RKO (cell line): ENCODE results near the gene LSM12.
"Not testable (repeated sequence)": the region's sequence is repeated elsewhere in the genome, so short reads cannot be mapped to it uniquely, and the experiment has no call there.

Source experiments
- DNase-seq: peaks from one replicate; pipeline ENCODE4 v3.0.0-alpha.2; 2016; ENCODE audit warnings: low spot score

The LSM12 gene

DNA sequence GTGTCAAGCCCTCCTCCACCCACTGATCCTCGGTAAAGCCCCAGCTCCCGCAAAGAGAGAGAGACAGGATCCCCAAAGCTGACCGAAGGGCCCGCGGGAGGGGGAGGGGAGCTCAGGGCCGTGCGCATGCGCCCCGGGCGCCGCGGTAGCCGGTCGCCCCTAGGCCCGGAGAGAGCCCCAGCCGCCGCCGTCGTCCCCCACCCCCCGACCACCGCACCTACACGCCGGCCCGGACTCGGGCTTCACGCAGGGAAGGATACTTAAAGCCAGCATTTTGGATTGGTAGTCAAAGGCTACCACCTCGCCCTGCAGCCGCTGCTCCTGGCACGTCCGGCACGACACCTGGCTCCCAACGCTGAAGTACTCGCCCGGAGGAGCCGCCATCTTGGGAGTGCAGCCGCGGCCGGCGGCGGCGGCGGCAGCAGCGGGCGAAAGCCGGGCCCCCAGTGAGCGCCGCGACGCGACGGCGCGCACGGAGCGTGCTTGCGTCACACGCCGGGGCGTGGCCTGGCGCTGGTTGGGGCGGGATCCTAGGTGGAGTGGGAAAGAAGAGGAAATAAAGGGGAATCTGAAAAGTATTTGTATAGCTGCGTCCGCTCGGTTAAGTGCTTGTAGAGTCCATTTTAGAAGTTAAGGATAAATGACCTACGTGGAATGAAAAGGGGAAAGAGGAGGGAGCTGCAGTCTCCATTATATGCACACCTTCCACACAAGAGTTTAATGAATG is at the start of gene LSM12:
TSS of gene LSM12 (minus strand) at position 468 of the 727 bp plus-strand sequence. CDS start at position 384, 84 bp downstream.
- DNase-seq, result peak; percentile 91

DNA sequence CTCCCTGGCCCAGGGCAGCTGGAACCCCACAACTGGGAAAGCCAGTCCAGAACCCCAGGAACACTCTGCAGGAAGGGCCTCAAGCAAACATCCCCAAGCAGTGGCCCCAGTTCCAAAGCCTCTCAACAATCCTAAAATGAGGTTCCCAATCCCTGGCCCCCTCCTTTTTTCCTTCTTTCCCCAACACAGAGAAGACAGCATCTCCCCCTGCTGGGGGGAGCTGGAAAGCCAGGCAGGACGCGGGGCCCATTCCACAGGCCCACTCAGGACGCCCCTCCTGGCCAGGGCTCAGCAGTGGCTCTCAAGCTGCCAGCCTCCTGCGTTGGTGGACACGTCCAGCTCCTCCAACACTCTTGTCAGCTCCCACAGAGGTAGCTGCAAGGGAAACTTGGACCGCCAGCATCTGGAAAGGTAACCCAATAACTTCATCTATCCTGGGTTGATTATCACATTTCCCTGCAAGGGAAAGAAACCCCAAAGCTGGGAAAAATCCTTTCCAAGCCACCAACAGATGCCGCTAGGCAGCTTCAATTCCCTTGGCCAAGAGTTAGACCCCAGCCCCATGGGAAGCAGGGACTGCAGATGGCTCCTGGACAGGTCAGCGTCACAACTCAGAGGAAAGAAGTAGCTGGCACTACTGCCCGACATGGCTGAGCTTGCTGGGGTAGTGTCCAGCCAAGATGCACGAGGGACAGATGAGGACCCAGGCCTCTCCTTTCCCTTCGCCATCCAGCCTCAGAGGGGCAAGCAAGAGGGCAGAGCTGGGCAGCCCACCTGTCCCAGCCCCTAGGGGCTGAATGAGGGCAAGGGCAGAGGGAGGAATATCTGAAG is 49.3 kb upstream of the LSM12 start:
- DNase-seq, result no peak

DNA sequence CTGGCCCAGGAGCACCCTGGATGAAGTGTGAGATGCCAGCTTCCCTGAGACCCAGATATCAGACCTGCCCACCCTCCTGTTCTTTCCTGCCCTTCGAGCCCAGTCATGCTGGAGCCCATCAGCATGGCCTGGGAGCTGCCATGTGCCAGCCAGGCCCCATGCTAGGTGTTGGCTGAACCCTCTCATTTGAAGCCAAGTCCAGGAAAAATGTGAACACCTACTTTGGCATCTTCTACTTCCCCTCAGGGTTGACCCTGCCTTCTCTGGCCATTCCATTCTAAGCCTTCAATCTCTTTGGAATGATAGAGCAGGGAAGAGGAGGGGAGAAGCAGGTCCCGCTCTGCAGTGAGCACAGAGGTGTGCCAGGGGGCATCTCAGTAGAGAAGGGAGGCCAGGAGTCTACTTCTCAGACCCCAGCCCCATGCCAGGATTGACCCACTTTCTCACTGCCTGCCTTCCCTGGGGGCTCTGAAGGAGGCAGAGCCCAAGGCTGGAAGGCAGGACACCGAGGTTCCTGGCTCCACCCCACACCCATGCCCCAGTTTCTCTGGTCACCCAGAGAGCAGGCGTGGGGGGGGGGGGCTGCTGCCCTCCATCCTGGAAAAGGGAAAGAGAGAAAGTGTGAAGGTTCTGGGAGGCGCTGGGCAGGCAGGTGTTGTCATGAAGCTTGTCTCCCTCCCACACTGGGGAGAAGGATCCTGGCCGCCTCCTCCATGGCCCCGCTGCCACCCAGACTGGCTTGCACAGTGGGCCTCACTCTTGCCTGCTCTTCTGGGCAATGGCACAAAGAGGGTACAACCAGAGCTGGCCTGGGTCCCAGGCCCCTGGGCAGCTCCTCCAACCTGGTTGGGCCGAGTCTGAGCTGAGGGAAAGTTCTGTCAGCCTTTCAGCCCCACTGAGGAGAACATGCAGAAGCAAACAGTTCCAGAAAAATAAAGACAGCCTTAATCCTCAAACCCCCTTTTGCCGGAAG is 47.7 kb upstream of the LSM12 start:
- no peak for DNase-seq

DNA sequence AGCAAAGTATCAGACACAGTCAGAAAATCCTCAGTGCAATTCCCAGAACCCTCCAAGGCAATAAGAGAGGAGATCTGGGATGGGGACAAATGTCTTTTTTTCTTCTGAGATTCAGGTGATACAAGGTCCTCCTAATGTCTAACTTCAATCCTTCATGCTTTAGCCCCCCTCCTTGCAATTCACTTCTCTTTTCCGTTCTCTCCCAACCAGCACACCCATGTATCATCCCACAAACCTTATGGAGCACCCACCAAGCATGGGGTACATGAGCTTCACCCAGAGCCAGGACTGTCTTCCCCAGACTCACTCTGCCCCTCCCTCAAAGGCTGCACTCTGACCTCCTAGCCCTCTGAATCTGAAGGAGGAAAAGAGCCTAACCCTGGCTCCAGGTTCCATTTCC is 46.9 kb upstream of the LSM12 start:
- DNase-seq, result no peak

DNA sequence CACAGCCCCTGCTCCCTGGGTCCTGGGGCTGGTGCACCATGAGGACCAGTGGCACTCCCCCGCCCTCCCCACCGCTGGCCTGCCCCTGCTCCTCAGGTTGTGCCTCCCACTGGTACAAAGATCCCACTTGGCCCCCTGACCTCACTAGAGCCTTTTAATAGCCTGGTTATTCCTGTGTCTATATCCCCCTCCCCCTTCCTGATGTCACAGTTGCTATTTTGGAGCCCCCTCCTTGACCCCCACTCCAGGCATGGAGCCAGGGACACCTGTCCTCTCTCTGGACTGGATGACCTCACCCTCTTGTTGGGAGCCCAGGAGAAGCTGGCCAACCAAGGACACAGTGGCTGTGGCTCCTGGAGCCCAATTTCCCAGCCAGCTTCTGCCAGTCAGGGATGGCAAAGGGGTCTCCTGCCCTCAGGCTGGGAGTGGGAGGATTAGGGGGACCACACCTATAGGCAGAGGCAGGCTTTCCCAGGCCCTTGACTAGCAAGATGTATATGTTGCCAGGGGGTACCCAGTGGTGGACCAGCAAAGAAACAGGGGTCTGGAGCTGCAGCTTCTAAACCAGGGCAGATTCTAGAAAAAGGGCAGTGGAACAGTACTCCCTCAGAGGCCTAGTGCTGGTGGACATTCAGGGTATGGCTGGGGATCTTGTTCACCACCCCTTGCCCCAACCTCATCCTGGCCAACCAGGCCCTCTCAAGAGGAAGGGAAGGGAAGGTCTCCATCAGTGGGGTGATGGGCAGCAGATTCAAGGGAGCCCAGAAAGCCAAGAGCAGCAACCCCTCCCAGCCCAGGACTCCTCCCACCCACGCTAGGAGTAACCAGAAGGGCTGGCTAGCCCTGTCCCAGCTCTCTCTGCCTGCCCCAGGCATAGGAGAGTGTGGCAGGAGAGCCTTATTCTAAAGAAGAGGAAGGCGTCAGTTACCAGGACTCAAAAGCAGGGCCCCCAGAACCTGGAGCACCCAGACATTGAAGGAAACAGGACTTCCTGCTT is 46.1 kb upstream of the LSM12 start:
- DNase-seq, result no peak

DNA sequence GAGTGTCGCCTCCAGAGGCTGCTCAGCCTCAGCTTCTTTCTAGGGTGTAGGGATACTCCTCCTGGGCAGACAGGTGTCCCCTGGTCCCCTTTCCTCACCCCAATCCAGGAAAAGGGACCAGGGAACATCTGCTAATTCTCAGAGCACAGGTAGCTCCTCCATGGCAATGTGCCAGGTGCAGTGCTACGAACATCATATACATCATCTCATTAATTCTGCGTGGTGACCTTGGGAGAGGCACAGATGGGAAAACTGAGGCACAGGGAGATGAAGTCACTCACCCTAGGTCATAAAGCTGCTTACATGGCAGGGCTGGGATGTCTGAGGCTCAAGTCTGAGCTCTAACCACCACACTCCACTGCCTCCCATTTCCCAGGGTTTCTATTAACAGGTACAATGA is 45.3 kb upstream of the LSM12 start:
- DNase-seq, result no peak

DNA sequence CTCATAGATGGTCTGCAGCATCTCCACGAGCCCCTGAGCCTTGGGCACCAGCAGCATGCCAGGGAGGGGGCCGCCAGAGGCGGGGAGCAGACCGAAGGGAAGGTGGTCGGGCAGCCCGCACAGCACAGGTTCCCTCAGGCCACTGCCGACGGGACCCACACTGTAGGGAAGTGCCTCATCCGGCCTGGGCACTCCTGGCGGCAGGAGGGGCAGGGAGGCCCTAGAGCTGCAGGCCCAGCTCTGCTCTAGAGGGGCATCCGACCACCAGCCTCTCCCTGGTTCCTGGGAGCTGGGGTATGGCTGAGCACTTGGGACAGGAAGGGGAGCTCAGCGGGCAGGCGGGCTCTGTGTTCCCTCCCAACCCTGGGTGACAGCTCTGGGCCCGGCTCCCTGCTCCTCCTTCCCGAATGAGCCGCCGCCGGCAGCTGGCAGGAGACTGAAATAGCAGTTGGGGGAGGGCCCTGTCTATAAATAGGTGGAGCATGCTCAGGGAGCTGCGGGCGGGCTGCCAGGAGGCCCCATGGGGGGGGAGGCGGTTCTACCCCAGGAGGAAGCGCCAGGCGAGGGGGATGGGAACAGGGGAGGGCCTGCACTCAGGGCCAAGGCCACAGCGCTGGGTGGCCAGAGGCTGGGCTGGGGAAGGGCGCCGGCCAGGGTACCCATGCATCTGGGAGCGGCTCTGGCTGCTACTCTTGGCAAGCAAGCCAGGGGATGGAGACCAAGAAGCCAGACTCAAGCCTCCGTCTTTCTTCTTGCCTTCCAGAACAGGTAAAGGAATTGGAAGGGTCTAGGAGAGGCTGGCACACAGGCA is 44.6 kb upstream of the LSM12 start:
- no peak for DNase-seq

DNA sequence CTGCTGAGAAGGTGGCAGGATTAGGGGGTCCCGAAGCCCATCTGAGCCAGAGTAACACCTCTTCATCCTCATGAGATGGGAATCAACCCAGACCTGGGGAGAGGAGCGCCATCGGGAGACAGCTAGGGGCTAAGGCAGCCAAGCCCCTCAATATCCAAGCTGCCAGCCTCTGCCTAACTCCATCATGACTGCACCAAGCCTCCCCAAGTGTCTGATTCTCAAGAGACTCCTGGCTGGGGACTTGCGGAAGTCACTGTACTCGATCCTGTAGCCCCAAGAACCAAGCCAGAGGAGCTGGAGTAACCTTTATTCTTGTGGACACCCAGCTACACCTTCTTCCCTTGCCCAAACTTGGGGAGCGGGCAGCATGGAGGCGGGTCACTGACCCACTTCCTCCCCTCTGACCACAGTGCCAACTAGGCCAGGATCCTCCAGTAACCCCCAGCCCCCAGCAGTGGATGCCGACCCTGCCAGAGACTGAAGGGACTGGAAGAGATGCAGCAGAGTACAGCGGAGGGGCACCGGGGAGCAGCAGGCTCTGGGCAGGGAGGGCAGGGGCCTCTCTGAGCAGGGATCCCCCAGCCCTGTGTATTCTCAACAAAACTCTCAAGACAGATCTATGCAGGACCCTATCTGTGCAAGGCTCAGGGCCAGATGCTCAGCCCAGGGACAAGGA is 43.7 kb upstream of the LSM12 start:
- DNase-seq, result no peak

DNA sequence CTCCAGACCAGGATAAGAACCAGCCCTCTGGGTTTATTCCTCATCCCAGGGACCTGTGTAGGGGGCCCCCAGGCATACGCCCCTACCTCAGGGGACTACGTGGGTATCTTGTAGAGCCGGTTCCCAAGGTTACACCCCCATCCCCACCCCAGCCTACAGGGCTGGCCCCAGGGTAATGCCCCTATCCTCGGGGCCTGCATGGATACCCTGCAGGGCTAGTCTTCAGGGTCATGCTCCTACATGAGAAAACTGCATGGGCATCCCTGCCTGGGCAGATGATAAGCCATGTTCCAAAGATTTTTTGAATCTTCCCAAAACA is 42.8 kb upstream of the LSM12 start:
- no peak for DNase-seq

DNA sequence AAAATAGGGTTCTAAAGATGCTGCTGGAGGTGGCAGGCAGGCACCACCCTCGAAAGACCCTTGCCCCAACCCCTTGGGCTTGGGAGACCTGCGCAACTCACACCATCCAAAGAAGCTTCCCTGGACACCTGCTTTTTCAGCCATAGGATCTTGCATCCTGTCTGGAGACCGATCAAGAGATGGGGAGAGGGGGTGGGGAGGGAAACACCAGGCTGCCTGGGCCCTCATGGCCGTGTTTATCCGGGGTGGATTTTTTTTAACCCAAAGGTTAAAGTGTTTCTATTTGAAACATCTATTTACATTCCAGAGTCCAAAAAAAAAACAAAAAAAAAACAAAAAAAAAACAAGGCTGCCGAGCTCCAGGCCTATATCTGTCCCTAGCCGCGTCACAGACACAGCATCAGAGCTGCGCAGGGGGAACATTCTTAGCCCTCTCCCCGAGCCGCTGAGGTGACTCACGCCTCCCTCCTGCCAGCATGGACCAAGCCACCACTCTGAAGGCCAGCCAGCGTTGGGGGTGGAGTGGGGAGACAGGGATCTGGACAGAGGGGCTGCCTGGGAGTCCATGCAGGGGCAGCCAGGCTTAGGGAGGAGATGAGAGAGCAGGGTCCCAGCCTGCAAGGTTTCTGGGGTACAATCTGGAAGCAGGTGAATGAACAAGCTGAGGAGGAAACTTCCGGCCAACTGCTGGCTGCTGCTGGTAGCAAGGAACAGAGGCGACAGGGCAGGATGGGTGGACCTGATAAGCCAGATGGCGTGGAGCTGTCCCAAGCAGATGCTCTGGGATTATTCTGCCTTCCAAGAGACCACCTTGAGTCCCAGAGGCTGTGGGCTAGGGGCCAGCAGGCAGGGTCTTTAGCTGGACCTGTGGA is 42.2 kb upstream of the LSM12 start:
- DNase-seq, result no peak

DNA sequence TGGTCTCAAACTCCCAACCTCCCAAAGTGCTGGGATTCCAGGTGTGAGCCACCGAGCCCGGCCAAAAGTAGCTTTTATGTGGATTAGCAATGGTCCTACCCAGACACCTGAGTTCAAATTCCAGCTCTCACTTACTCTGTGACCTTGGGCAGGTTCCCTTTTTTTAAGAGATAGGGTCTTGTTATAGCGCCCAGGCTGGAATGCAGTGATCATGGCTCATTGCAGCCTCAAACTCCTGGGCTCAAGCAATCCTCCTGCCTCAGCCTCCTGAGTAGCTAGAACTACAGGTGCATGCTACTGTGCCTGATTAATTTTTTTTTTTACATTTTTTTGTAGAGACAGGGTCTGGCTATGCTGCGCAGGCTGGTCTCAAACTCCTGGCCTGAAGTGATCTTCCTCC is 40.3 kb upstream of the LSM12 start:
- DNase-seq, result no peak

DNA sequence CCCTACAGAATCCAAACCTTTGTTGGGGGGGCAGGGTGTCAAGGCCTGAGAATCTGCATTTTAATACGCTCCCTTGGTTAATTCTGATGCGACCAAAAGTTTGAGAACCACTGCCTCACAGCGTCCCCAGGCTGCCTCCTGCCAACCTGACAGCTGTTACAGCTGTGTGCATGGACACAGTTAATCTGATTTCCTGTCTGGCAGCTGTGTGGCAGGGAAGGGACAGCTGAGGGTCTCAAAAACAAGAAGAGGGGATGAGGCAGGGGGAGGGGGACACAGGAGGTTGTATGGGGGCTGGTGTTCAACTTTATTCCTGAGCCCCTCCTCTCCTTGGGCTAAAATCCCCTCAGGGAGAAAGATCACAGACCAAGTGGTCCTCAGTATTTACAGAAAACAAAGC is 39.5 kb upstream of the LSM12 start:
- no peak for DNase-seq

DNA sequence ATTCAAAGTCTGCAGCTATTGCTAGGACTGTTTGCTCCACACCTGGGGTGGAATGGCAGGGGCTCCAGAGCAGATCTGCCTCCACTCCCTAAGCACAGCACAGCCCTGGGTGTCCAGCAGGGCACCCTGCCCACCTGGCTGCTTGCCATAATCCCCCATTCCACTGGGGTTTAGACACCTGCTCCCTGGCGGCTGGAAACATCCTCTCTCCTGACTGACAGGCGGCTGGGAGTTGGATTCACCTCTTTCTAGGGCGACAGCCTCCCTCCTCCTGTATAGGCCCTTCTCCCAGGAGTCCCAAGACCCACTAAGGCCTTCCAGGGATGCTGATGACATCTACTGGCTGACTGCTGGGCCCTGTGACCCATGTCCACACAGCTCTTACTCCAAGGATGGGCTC is 39.0 kb upstream of the LSM12 start:
- no peak for DNase-seq

DNA sequence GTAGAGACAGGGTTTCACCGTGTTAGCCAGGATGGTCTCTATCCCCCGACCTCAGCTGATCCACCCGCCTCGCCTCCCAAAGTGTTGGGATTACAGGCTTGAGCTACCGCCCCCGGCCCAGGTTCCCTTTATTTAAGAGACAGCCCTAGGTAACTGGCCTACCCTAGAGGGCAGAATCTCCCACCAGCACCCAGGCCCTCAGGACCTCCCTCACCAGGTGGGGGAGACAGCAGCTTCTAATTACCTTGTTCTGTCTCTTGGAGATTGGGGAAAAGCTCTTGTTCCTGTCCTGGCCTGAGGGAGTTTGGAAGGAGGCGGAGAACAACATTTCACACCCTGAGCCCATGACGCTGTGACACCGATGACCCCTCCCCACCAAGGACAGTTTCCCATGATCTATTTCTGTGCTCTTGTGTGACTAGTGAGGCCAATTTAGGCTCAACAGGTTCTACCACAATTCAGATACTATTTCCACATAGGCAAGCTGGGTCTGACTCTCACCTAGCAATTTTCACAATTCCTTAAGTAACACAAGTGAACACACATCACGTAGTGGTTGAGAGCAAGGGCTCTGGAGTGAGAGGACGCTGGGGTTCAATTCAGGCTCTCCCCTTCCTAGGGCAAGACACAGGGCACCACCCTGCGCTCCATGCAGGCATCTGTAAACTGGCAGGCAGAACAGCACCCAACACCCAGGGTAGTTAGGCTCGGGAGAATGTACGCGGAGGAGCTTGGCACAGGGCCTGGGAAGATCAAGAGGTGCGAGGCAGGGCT is 36.6 kb upstream of the LSM12 start:
- no peak for DNase-seq

DNA sequence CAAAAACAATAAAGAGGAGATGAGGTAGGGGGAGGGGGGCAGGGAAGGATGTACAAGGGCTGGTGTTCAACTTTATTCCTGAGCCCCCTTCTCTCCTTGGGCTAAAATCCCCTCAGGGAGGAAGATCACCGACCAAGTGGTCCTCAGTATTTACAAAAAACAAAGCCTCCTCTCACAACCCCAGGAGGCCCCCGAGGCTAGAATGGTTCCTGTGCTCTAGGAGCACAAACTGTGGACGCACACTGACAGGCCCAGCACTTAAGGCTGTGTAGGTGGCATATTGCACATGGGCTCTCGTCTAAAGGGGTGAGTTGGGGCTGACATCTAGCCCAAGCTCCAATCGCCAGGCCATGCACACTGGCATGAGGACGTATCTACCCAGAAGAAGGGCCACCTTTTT is 35.4 kb upstream of the LSM12 start:
- not testable (repeated sequence) for DNase-seq

DNA sequence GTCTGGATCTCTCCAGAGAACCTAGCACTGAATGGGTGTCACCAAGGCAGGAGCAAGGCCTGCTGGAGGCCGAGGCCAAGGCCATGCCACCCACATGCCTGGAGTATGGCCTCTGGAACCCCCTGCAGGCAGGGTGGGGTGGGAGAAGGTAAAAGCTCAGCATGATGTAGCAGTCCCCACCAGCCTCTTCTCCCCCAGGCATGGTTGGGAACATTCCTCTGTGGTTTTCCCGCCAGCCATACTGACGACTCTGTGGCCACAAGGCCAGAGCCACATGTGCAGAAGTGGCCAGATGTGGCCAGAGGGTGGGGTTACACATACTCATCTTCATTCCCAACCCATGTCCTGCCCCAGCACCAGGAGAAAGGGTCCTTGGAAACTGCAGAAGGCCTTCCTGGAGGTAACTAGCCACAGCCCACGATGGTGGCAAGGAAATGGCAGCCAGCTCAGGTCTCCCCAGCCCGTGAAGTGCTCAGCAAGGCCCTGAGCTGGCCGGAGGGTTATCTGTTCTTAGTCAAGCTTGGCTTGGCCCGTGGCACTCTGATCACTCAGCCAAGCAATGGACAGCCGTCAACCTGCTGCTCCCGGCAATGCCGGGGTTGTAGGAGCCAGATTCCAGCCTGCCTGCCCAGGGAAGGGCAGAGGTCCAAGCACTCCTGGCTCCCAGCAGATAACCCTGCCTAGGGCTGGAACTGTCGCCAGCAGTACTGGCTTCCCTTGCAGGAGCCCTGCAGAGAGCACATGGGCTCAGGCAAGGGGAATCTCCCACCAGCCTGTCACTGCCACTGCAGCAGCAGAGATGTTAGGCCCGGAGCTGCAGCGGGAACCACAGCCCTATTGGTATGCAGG is 30.9 kb upstream of the LSM12 start:
- no peak for DNase-seq
